Eye (tissue), 1 donor: ENCODE measurements around the gene DOCK4.

Experiments
- DNase-seq: peaks from one replicate; pipeline ENCODE4 v3.0.0-alpha.2; 2015

The DOCK4 gene

DNA sequence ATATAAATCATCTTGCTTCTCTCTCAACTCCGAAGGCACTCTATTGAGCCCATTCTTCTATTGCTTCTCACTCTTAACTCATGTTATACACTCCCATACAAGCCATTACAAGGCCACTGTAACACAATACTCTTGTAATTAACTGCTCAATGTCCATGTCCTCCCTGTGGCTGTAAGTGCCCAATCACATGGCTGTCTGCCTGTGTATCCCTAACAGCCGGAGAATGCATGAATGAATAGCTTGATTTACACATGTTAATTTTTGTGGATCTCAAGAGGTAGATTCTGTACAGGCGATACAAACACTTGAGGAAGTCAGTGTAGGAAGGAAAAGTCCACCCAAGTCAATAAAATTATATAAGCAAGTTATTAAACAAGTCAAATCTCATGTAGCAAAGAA is 215.6 kb downstream of the DOCK4 start:
- DNase-seq = no peak

DNA sequence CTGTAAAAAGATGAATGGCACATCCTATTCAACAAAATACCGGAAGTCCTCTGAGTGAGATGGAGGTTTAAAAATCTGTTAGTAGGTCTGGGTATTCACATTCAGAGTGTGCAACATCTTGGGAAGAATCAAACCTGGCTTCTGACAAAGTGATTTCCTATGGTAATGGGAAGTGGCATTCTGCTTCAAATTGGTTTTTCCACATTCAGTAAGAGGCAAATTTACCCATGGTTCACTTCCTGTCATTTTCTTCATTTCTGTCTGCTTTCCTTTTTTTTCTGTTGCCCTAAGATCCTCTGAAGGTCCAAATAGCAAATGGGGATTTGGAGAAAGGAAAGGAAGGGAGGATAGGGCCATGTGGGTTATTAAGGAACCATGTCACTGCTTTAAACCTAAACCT is 218.3 kb downstream of the DOCK4 start:
- DNase-seq = no peak

DNA sequence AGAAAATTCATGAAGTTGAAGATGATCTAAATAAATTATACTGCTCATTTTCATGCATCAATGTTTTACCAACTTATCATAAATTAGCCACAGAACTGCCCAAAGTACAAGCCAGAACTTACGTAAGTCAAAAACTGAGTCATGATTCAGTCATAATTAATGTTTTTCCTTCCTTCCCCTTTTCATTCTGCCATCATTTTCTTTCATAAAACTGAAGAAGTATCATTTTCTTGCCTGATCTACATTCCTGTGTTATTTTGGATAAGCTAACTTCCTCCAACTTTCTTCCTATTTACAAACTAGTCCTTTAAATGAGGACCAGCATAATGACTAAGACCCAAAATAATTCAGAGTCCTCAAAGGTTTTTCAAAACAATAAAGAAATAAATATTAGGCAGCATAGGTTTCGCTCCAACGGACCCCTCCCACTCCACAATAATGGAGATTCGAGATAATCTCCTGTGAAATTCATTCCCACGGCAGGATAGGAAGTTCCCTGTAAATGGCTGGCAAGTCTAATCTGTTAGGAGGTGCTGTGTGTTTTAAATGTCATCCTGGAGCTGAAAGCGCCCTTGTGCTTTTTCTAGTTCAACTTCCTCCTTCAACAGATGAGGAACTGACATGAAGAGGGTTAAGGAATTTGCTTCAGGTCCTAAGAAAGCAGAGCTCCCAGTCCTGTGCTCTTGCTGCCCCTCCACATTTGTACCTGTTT is 218.9 kb downstream of the DOCK4 start:
- DNase-seq = no peak

- no peak for DNase-seq
Measured at GRCh38 chr7:111986601-111987000, 219.6 kb downstream of the DOCK4 start.

DNA sequence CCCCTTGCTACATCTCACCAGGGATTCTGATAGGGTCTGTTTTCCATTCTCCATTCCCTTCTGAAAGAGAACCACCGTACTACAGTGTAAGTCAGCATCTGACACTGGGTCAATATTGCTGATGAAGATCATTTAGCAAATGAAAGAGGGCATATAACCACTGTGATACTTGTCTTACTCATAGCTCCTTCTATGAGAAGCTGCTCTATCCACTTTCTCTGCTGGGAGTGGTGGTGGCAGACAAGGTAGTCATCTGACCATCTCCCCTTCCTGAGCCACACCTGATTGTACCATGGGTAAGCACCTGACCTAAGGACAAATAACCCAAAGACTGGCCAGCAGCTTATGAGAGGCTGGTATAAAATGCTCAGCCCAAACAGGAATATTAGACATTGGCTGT is 220.4 kb downstream of the DOCK4 start:
- no peak for DNase-seq

GRCh38 chr7:111982804-111983203 is 223.4 kb downstream of the DOCK4 start:
- DNase-seq = no peak

- DNase-seq = no peak
Measured at GRCh38 chr7:111982133-111982532, 224.1 kb downstream of the DOCK4 start.

GRCh38 chr7:111980725-111981124 is 225.5 kb downstream of the DOCK4 start:
- DNase-seq = no peak

GRCh38 chr7:111975346-111975745 is 230.9 kb downstream of the DOCK4 start:
- DNase-seq = no peak

DNA sequence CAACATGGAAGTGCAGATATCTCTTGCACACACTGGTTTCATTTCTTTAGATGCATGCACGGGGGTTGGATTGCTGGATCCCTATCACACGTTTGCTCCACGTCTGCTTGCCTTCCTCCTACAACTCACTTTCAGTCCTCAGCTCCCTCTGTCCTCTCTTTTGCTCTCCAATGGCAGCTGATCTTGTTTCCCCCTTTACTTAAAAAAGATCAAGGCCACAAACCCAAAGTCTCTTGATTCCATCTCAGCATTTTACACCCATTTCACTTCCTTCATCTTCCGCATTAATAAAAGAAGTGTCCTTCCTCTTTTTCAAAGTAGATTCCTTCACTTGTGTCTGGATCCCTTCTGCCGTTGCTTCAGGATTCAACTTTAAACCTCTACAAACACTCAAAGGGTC is 245.2 kb downstream of the DOCK4 start:
- DNase-seq = no peak

DNA sequence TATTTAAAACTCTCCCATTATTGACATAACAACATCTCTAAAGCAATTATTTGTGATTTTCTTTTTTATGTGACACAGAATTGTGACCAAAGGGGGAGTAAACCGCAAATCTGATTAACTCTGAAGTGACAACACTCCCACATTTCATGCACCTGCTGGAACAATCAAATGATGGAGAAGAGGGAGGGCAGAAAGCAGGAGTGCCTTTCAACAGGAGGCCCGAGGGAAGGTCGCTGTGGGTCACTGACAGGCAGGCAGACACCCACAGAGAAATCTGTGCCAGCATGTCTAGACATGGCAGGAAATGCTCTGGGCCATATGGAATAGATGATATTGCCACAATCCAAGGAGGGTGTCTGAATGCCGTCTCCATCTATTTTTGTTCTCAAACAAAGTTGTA is 247.3 kb downstream of the DOCK4 start:
- DNase-seq = peak; percentile 61

DNA sequence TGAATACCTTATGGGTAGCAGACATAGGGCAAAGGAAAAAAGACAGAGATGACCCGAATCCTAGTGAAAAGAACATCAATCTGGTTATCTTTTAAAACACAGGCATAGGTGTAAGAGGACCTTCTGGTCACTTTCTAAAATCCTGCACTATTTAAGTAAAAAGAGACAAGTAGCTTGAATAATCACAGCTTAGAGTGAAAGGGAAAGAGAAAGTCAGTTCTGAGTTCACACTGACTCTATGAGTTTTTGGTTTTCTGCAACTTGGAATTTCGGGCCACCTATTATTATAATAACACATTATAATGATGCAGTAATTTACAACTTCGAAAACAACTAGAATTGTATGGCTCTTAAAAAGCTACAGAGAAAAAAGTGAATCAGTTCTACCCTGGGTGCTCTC is 247.8 kb downstream of the DOCK4 start:
- no peak for DNase-seq

DNA sequence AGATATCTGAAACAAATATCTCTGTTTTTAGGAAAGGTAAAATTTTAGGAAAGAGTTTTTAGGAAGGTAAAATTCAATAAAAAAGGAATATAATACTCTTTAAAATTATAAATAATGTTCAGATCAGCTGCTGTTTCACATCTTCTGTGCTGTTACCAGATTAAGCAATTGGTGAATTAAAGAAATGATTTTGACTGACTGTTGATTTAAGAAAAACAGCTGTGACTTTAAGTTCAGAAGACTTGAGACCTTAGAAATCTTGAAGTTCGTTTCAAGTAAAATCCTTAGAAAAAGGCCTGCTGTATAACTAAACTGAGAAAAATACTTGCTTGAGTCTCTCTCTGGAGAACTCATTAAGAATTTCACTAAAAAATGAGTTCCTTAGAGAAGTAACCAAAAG is 250.6 kb downstream of the DOCK4 start:
- DNase-seq = no peak

- no peak for DNase-seq
Measured at GRCh38 chr7:111954474-111955381, 251.5 kb downstream of the DOCK4 start.

- no peak for DNase-seq
Measured at GRCh38 chr7:111954056-111954455, 252.1 kb downstream of the DOCK4 start.

DNA sequence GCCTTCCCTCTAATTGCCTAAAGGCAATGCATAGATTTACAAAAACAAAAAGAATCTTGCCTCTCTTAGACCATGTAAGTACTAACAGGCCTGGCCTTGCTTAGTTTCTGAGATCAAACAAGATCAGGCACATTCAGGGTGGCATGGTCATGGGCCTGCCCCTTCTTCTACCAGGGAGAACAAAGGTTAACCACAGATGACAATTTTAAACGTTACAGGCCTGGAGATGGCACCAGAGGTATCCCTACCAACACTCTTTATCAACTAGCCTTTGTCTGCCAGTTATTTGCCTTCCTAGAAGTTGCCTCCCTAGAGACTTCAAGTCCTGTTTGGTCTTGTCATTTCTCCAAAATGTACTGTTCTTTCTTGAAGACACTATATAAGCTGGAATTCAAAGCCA is 252.6 kb downstream of the DOCK4 start:
- peak; percentile 18 for DNase-seq

- DNase-seq = no peak
Measured at GRCh38 chr7:111952783-111953182, 253.4 kb downstream of the DOCK4 start.

- no peak for DNase-seq
Measured at GRCh38 chr7:111951052-111951451, 255.1 kb downstream of the DOCK4 start.

DNA sequence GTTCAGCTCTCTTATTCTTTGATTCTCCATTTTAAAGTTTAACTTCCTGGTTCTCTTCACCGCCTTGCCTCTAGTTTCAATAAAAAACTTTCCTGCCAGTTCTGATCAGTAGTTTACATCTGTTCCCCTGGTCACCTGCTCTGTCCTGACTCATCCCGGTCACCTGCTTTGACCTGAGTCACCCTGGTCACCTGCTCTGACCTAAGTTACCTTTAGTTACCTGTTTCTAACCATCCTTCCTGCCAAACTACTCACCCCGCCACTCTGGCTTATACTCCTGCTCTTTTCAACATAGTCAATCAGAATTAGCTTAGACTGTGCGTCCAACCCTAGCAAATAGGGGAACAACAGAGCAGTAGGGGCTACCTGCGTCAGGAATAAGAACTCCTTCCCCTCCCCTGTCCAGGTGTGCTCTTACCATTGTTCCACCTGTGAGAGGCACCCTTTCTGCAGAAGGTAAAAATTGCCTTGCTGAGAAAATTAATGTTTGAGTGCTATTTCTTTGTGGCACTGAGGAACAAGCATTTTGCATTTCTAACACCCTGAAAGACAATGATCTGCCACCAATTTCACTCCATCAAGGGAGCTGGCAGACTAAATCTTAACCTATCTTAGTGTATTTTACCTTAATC is 263.6 kb downstream of the DOCK4 start:
- DNase-seq = no peak

GRCh38 chr7:111937163-111937562 is 269.0 kb downstream of the DOCK4 start:
- DNase-seq = no peak

- DNase-seq = no peak
Measured at GRCh38 chr7:111933609-111934008, 272.6 kb downstream of the DOCK4 start.

GRCh38 chr7:111931958-111932357 is 274.2 kb downstream of the DOCK4 start:
- no peak for DNase-seq

DNA sequence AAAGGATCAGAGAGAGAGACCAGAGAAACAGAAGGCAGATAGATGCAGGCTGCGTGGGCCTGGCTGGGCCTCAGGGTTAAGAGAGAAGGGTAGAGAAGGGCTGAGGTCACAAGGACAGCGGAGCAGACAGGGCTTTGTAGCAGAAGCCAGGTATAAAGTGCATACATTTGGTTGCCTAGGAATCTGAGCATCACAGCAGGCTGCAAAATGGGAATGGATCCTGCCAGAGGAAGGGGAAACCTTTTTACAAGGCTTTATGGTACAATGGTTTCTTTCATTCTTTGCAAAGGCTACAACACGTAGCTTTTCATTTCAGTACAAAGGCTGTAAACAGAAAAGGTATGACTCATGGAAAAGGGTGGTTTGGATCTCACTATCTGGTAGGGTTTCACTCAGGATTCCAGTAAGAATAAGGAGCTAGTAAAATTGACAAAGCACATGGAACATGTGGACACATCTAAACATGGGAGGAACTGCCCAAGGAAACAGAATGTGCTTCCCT is 275.1 kb downstream of the DOCK4 start:
- no peak for DNase-seq

- no peak for DNase-seq
Measured at GRCh38 chr7:111929264-111929663, 276.9 kb downstream of the DOCK4 start.
